Measurements from ENCODE around the gene ZC3H7A.

Gene ZC3H7A

DNA sequence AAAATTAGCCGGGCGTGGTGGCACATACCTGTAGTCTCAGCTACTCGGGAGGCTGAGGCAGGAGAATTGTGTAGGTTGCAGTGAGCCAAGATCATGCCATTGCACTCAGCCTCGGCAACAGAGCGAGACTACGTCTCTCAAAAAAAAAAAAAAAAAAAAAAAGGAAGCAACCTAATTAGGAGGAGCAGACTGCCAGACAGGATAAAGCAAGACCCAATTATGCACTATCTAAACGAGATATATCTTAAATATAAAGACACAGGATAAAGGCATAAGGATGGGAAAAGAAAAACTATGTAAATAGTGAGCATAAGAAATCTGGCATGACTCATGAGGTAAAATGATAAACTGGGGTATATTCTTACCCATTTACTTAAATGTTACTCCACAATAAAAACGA is 59.3 kb downstream of the ZC3H7A start:
- DNase-seq (ENCODE audit: low read depth), result no peak

DNA sequence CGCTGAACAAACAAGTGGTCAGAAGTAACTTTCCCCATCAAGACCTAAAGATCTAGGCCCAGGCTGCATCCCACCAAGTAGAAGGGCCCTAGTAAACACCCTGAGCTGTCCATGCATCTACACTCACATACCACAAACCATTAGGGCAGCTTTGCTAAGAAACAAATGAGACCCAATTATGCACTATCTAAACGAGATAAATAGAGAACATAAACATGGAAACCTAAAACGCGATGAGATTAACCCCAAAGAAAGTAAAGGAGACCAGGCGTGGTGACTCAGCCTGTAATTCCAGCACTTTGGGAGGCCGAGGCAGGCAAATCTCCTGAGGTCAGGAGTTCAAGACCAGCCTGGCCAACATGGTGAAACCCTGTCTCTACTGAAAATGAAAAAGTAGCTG is 60.2 kb downstream of the ZC3H7A start:
- no peak for DNase-seq (ENCODE audit: low read depth)

DNA sequence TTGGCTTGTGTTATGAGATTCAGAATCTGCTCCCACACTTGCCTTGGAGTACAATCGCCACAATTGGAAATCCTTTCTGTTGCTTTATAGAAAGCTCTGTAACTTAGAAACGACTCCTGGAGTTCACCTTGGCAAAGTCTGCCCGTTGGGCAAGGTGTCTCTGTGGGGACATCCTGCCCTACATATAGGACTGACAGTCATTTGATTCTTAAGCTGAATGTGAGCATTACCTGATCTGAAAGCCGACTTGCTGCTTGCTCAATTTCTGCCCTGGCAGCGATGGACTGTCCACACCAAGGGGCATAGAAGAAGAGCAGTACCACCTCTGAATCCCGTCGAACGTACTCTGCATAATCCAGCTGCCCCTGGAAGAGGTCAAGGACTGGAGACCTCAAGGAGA is 61.3 kb downstream of the ZC3H7A start:
- no peak for DNase-seq (ENCODE audit: low read depth)

DNA sequence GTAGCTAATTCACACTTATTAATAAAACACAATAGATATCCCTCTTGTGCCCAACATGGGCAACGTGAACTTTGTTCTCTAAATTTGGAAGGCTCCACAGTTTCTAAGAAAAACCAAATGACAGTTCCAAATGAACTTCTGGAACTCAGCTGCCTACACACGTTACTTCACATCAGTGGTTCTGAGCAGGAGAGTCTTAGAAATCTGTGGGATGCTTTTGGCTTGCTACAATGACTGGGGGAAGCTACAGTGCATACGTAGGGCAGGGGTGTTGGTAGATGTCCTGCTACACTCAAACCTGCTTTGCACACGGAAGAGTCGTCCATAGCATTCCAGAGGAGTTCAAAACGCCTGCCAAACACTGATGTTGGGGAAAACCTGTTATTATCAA is 62.4 kb downstream of the ZC3H7A start:
- no peak for DNase-seq (ENCODE audit: low read depth)

DNA sequence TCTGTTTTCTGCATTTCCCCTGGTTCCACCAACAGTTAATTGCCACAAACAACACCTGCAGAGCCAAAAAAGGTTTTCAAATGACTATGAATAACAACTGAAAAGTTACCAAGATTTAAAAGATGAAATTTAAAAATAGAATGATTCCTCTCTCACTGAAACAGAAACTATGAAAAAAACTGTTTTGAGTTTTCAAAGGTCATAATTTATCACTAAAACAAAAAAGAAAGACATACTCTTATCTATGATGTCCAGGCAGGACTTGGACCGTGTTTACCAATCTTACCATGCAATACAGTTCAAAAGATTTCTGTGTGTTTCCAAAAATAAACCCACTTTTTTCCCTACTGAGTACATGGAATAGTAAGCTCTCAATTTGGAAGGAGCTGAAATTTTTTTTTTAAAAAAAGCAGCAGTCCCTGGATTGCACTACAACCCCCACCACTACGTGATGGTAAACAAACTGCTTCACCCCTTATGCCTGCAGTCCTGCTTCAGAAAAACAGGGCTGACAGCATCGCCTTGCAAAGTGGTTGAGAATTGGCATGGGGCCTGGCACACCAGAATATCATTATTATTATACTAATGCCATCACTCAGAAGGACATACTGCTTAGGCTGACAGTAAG is 62.9 kb downstream of the ZC3H7A start:
- DNase-seq (ENCODE audit: low read depth), result no peak

DNA sequence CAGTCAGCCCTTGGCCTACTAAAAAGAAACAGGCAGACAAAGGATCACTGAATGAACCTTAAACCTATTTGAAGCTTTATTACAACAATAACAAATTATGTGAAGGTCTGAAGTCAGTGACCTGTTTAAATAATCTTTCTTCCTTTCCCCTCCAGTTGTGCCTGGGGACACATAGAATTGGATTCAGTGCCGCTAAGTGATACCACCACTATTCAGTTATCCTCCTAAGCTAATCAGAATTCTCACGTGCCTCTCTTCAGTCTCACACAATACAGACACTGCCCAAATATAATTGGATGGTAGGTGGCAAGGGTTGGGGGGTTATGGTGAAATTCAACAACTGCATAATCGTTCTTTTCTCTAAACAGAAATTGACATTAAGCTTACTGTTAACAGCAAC is 65.8 kb downstream of the ZC3H7A start:
- no peak for DNase-seq (ENCODE audit: low read depth)

DNA sequence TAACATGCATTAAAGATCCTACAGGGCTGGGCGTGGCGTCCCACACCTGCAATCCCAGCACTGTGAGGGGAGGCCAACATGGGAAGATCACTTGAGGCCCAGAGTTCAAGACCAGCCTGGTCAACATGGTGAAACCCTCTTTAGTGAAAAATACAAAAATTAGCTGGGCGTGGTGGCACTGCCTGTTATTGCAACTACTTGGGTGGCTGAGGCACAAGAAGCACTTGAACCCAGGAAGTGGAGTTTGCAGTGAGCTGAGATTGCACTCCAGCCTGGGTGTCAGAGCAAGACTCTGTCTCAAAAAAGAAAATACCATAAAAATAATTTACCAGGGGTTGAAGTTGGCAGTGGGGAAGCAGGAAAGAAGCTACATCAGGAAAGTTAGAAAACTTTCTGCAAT is 67.3 kb downstream of the ZC3H7A start:
- no peak for DNase-seq (ENCODE audit: low read depth)

DNA sequence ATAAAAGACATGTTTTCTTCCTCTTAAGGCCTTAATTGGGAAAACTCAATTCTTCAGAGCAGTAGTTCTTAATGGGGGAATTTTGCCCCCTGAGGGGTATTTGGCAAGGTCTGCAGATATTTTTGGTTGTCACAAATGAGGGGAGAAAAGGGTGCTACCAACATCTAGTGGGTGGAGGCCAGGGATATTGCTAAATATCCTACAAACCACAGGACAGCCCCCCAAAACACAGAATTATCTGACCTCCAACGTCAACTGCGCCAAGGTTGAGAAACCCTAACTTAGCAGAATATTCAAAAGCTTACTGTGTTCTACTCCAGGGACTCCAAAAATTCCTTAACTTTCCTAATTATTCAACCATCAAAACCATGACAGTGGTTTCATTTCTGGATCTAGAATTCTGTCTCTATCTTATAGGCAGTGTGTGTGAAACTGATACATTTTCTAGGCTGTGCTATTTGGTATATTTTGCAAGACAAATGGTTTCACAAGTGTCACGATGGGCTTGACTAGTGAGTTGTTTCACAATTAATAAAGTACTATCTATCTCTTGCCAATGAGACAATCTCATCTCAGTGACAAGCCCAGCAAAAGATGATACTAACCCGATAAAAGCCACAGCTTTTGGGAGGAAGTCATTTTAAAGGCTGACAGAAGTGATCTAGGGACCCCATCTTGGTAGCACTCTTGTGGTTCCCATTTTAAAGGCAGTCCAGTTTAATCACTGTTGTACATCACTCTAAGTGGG is 69.1 kb downstream of the ZC3H7A start:
- DNase-seq (ENCODE audit: low read depth), result peak; percentile 60

DNA sequence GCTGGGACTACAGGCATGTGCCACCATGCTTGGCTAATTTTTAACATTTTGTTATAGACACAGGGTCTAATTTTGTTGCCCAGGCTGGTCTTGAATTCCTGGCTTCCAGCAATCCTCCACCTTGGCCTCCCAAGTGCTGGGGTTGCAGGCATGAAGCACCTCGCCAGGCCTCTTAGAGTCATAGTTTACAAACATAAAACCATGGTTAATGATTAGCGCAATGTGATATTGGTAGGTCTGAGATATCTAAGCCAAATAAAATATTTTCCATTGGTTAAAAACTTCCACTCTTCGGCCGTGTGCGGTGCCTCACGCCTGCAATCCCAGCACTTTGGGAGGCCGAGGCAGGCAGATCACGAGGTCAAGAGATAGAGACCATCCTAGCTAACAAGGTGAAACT is 71.0 kb downstream of the ZC3H7A start:
- DNase-seq (ENCODE audit: low read depth), result no peak

DNA sequence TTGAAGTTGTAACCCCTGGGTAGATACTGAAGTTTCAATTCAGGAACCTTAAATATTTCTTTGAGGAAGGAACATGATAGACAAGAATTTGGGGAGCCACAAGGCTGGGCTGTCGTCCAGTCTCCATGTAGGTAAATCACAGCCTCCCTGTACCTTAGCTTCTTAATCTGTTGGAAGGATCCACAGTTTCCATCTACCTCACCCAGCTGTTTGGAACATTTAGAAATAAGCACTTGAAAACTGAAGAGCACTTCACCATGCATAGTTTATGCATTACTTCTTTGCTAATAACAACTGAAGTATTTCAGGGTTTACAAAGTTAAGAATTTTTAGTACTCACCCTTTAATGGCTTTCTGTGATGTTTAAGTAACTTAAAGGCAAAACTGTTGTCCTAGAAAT is 71.6 kb downstream of the ZC3H7A start:
- no peak for DNase-seq (ENCODE audit: low read depth)

DNA sequence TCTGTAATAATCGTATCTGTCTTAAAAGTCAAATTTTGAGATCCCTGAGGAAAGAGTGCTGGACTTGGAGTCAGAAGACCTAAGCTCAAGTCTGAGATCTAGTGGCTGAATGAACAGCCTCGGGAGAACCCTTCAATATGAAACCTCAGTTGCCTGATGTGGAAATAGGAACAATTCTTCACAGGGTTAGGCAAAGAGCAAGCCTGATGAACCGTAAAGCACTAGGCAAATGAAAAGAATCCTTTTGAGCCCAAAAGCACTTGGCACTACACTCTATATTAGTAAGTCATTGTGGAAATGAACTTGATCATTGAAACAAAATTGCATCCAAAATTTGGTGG is 74.6 kb downstream of the ZC3H7A start:
- no peak for DNase-seq (ENCODE audit: low read depth)

DNA sequence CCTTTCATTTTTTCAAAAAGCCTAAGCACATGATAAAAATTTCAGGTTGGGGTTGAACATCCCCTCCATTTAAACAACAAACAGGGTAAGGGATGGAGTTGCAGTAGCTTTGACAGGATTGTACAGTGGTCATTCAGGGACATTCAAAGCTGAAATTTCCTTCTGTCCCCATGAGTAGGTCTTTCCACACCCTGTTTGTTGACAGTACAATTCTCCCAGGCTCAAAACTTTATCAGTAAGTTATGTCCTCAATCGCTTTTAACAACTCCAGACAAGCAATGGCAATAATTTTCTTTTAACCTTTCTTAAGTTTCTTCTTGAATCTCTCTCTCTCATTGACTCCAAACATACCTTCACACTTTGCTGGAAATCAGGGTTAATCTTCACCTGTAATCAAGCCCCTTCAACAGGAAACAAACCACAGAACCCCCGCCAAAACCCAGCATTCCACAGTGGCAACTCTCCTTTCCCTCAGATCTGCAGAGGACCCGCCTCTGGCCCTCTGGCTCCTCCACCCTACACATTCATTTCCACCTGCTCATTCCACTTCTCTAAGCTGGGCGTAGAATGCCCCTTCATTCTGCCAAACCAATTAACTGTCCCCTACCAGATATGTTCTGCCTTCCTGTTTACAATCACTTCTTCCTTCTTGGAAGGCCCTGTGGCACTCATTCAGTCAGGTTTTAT is 75.1 kb downstream of the ZC3H7A start:
- DNase-seq (ENCODE audit: low read depth), result no peak

DNA sequence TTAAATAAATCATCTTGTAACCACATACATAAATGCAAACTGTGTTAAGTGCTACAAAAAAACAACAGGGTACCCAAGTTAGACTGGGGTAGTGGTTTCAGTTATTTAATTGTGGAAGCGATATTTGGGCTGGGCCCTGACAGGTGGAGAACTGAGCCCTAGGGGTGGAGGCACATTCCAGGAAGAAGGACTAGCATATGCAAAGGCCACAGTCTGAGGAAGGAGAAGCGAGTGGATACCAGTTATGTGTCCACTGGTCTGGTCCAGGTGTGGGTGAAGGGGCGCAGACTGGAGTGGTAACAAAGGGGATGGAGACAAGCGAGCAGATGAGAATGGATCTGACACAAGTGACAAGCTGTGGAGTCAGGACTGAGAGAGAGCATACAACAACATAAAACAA is 77.3 kb downstream of the ZC3H7A start:
- no peak for DNase-seq (ENCODE audit: low read depth)

DNA sequence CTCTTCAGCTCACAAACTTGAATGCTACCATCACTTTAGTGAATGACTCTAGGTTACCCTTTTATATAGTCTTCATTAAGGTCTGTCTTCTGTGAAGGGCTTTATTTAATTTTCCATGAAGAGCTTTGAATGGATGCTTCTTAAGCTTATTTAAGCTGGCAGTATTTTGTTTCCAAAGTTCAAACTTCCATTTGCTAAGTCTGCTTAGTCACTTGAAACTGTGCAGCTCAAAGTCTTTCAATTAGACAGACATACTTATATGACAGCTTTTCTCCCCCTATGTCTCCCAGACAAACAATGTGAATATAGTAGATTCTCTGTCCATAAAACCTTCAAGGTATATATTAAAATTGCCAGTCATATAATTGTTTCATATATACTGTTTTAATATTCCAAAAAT is 77.9 kb downstream of the ZC3H7A start:
- no peak for DNase-seq (ENCODE audit: low read depth)

DNA sequence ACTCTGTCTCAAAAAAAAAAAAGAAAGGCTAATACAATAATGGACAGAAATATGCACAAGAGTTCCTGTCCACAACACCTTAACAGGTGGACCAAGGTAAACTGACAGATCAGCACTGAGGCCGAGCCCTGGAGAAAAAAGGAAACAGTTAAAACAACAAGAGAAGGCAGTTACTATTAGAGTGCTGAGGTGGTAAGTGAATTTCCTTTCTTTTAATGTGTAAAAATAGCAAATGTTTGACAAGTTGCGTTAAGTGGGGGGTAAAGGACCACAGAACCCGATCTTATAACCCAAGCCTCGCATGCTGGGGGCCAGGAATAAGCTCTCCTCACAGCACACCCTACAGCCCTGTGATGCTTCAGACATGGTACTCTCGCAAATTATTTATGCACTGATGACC is 79.2 kb downstream of the ZC3H7A start:
- DNase-seq (ENCODE audit: low read depth), result no peak

DNA sequence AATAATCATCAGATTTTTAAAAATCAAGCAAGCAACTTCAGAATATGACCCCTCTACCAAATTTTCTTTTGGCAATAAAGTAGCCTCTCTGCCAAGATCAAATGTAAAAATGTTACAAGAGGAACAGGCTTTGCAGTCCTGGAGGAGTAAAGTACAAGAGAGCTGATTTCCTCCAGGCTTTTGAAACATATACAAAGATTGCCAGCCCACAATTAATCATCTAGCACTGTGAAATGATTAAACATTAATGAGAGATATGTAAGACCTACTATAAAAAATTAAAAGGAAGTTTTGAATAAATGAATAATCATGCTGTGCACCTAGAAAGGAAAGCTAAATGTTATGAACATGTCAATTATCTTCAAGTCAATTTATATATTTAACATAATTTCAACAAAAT is 80.7 kb downstream of the ZC3H7A start:
- DNase-seq (ENCODE audit: low read depth), result no peak

DNA sequence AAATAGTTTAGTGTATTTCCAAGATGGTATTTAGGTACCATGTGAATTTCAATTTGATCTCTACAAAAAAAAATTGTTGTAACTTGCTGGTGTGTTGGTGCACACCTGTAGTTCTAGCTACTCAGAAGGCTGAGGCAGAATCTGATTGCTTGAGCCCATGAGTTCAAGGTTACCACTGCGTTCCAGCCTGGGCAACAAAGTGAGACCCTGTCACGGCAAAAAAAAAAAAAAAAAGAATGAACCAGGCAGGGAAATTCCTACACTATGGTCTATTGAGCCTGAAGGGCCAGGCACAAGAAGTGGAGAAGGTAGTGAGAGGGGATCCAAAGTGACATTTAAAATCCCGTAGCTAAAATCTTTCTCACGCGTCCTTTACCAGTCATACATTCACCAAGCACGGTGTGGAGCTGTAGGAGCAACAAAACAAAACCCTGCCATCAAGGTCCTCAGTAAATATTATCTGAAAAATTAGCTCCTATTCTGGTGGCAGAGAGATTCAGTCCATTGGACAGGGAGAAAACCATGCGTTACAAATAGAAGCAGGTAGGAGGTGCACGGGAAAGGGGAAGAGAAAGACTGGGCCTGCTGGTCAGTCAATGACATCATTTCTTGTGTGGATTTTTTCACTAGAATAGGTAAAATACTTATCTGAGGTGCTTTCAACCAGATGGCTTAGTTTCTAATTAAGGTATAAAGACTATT is 81.7 kb downstream of the ZC3H7A start:
- no peak for DNase-seq (ENCODE audit: low read depth)

DNA sequence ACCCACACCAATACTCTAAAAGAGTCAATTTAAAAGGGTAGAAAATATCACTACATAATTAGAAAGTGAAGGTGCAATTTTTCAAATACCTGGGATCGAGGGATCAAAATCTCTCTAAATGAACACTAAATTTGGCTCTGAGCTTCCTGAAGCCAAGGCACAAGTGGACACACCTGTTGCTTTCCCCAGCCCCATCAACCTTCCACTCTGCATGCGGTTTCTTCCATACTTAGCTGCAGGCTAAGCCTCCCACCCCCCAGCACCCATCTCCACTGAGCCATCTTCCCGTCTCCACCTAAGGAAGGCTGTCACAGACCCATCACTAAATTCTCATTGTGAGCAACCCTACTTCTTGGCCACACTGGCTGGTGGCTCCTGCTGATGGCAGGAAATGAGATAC is 84.9 kb downstream of the ZC3H7A start:
- no peak for DNase-seq (ENCODE audit: low read depth)

DNA sequence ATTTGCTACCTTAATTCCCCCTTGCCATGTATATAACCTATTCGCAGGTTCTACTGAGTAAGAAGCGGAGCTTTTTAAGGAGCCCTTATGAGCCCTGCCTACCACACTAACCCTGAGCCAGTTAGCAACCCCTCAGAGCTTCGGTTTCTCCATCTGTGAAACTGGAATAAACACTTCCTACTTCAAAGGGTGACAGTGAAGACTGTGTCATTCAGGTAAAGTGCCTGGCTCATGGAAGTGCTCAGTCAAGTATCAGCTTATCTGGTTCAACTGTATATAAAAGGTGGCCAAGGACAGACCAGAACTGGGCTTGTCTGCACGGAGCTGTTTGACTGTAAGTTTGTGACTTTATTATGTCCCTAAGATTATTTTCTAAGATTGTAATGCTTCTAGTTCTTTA is 85.4 kb downstream of the ZC3H7A start:
- DNase-seq (ENCODE audit: low read depth), result no peak

DNA sequence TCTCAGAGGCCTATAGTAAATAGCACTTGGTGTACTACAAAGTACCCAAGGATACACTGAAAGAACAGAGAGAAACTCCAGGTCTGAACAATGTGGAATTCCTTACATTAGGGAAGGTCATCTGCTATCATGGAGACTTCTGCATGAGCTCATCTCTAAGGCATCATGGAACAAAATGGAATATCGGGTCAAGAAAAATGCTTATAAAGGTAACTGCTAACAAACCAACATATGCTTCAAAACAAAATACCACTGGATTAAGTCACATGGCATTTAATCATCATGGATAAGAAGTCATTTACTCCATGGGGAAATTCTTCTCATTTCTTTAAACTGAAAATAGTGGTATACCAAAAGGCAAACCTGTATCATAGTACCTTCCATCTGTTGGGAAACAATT is 88.6 kb downstream of the ZC3H7A start:
- no peak for DNase-seq (ENCODE audit: low read depth)

DNA sequence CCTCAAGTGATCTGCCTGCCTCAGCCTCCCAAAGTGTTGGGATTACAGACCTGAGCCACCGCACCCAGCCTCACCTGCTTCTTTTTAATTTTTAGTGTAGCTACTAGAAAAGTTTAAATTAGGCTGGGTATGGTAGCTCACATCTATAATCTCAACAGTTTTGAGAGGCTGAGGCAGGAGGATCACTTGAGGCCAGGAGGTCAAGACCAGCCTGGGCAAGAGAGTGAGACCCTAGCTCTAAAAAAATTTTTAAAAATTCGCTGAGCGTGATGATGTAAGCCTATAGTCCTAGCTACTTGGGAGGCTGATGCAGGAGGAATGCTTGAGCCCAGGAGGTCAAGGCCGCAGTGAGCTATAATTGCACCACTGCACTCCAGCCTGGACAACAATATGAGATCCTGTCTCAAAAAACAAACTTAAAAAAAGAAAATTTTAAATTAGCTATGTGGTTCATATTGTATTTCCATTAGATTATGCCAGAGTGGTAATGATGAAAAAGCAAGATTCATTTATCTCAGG is 89.3 kb downstream of the ZC3H7A start:
- DNase-seq (ENCODE audit: low read depth), result no peak

DNA sequence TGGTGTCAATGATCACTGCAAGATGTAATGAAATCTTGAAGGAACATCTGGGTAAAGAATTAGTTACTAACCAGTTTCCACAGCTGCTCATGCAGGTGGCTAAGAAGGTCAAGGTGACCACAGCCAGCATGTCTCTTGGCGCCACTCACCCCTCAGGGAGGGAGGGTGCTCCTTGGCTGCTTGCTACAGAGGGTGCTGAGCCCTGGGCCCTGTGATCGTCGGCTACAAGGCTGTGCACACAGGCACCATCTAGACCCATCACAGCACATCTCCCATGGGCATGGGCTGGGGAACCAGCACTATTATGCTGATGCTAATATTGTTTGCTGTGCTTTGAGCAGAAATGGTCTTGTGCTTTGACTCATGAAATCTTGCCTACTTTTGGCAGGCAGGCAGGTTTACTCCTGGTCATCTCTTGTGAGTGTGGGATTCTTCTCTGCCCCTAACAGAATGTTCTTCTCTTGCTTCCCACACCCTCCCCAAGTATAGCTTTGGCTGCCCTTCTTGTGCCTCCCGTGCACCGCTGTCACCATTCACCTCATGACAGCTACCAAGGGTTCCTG is 90.8 kb downstream of the ZC3H7A start:
- DNase-seq (ENCODE audit: low read depth), result no peak
